A549 (cell line): Measurements from ENCODE around the gene SLF2. TPM values are rescaled to one million over a fixed set of nuclear protein-coding genes. Genes with fewer than 3 reads are reported as not detected.

Experiments
- ATAC-seq, 2 experiments: fragments of 200-7000 bp in 1 of 2; fragments of >200 bp in 1 of 2; cut with Nextera tagmentation in 1 of 2; cut with Tn5 transposase in 1 of 2; 3 replicates each; pipeline versions ENCODE4 v1.8.0 to v1.9.1; 2018 to 2020; ENCODE audit warnings: mild to moderate bottlenecking in 1 of 2, moderate library complexity in 1 of 2
- CTCF ChIA-PET: fragments of 300-600 bp; sonication (Branson Sonifier 250); formaldehyde crosslinking; extraction: SDS; loops from one replicate; lab custom pipeline; 2021; ENCODE audit warnings: antibody characterized with exemption, inconsistent platforms; lab: Yijun Ruan, JAX
- POLR2A ChIA-PET: fragments of 350-600 bp; formaldehyde crosslinking; extraction: SDS; loops from one replicate; lab custom pipeline; 2021; ENCODE audit warnings: antibody characterized with exemption, inconsistent platforms; lab: Yijun Ruan, JAX
- DNase-seq, 2 experiments: peaks; one replicate each; pipeline versions ENCODE4 v3.0.0 to v3.0.0-alpha.2; 2011 to 2016; ENCODE audit warnings: low read depth in 1 of 2, low spot score in 1 of 2
- FAIRE-seq: peaks from 2 replicates; lab custom pipeline; 2011; peaks lifted over from hg19 to GRCh38; lab: Jason Lieb, UNC
- H3K27ac ChIP-seq, 2 experiments: fragments of >200 bp; sonication (Bioruptor Twin); formaldehyde crosslinking; 3 replicates each; pipeline ENCODE4 v1.5.1; 2016 to 2017
- H3K4me1 ChIP-seq: fragments of >200 bp; sonication (Bioruptor Twin); formaldehyde crosslinking; 3 replicates; pipeline ENCODE4 v1.6.1; 2016
- H3K4me2 ChIP-seq: fragments of >200 bp; sonication (Bioruptor Twin); formaldehyde crosslinking; 3 replicates; pipeline ENCODE4 v1.6.1; 2016
- H3K4me3 ChIP-seq: fragments of >200 bp; sonication (Bioruptor Twin); formaldehyde crosslinking; 3 replicates; pipeline ENCODE4 v1.5.1; 2016
- H3K9me3 ChIP-seq: fragments of >200 bp; sonication (Bioruptor Twin); formaldehyde crosslinking; 3 replicates; pipeline ENCODE4 v1.6.1; 2016
- BHLHE40 ChIP-seq: IDR thresholded peaks from 2 replicates; pipeline ENCODE4 v1.6.1; 2012; ENCODE audit warnings: low read depth, low read length, inconsistent platforms
- CEBPB ChIP-seq, 2 experiments: fragments of >200 bp in 1 of 2; sonication (Bioruptor Twin) in 1 of 2; formaldehyde crosslinking in 1 of 2; IDR thresholded peaks; 2 replicates each; pipeline ENCODE4 v1.6.1; 2012 to 2016
- CHD2 ChIP-seq: fragments of 150-350 bp; IDR thresholded peaks from 2 replicates; pipeline ENCODE4 v1.6.1; 2014; ENCODE audit warnings: low read length; ENCODE audit not compliant: partially characterized antibody
- CHD4 ChIP-seq: fragments of 200-600 bp; sonication (generic); IDR thresholded peaks from 2 replicates; pipeline ENCODE4 v1.6.1; 2016; ENCODE audit warnings: antibody characterized with exemption, mild to moderate bottlenecking, borderline replicate concordance
- EHMT2 ChIP-seq: fragments of 200-600 bp; sonication (generic); IDR thresholded peaks from 2 replicates; pipeline ENCODE4 v1.6.1; 2016; ENCODE audit warnings: antibody characterized with exemption, low read depth, mild to moderate bottlenecking, moderate library complexity
- ESRRA ChIP-seq: fragments of 150-350 bp; IDR thresholded peaks from 2 replicates; pipeline ENCODE4 v1.6.1; 2014; ENCODE audit warnings: mild to moderate bottlenecking, low read length, borderline replicate concordance
- FOSB ChIP-seq: fragments of 250-450 bp; sonication (Bioruptor Pico); IDR thresholded peaks from 2 replicates; pipeline ENCODE4 v1.5.0; 2020; ENCODE audit warnings: mild to moderate bottlenecking, moderate library complexity
- FOSL2 ChIP-seq, 2 experiments: fragments of 450-650 bp in 1 of 2; fragments of >200 bp in 1 of 2; sonication (Bioruptor Twin) in 1 of 2; formaldehyde crosslinking; IDR thresholded peaks; 2 replicates each; pipeline versions ENCODE4 v1.5.0 to v1.6.1; 2016 to 2020; ENCODE audit warnings: mild to moderate bottlenecking in 1 of 2, moderate library complexity in 1 of 2
- FOXS1 ChIP-seq: fragments of 250-450 bp; sonication (Bioruptor Pico); IDR thresholded peaks from 2 replicates; pipeline ENCODE4 v1.5.0; 2020; ENCODE audit warnings: mild to moderate bottlenecking, moderate library complexity
- HDAC2 ChIP-seq: fragments of 200-600 bp; sonication (generic); IDR thresholded peaks from 2 replicates; pipeline ENCODE4 v1.6.1; 2016
- HEYL ChIP-seq: fragments of 250-450 bp; sonication (Bioruptor Pico); IDR thresholded peaks from 2 replicates; pipeline ENCODE4 v1.8.0; 2021; ENCODE audit warnings: mild to moderate bottlenecking, moderate library complexity
- HOXB5 ChIP-seq: fragments of 250-450 bp; sonication (Bioruptor Pico); IDR thresholded peaks from 2 replicates; pipeline ENCODE4 v1.5.0; 2020; ENCODE audit warnings: mild to moderate bottlenecking, moderate library complexity
- KDM5A ChIP-seq: fragments of 200-600 bp; sonication (generic); IDR thresholded peaks from 2 replicates; pipeline ENCODE4 v1.6.1; 2016; ENCODE audit warnings: antibody characterized with exemption, mild to moderate bottlenecking
- MAZ ChIP-seq: fragments of 150-350 bp; IDR thresholded peaks from 2 replicates; pipeline ENCODE4 v1.6.1; 2014; ENCODE audit warnings: antibody characterized with exemption, low read depth, low read length, borderline replicate concordance
- NPAS2 ChIP-seq: fragments of 250-450 bp; sonication (Bioruptor Pico); IDR thresholded peaks from 2 replicates; pipeline ENCODE4 v1.8.0; 2022; ENCODE audit warnings: mild to moderate bottlenecking, moderate library complexity, borderline replicate concordance
- NR3C1 ChIP-seq: fragments of >200 bp; sonication (Bioruptor Twin); formaldehyde crosslinking; IDR thresholded peaks from 3 replicates; pipeline ENCODE4 v1.6.1; 2017
- PHF8 ChIP-seq: fragments of 200-600 bp; sonication (generic); IDR thresholded peaks from 2 replicates; pipeline ENCODE4 v1.6.1; 2016; ENCODE audit warnings: low read depth, mild to moderate bottlenecking, antibody characterized with exemption, moderate library complexity, borderline replicate concordance
- POLR2AphosphoS2 ChIP-seq: conservative IDR thresholded peaks from 2 replicates; pipeline ENCODE4 v1.6.1; 2012; ENCODE audit warnings: low read length, improper control_type of control experiment, inconsistent platforms
- RAD21 ChIP-seq, 2 experiments: fragments of >200 bp in 1 of 2; sonication (Bioruptor Twin) in 1 of 2; formaldehyde crosslinking in 1 of 2; IDR thresholded peaks in 1 of 2; conservative IDR thresholded peaks in 1 of 2; 2 replicates in 1 of 2; 3 replicates in 1 of 2; pipeline ENCODE4 v1.6.1; 2012 to 2018; ENCODE audit warnings: inconsistent platforms in 1 of 2
- RARB ChIP-seq: fragments of 250-450 bp; sonication (Bioruptor Pico); IDR thresholded peaks from 2 replicates; pipeline ENCODE4 v1.8.0; 2021; ENCODE audit warnings: mild to moderate bottlenecking, moderate library complexity
- RCOR1 ChIP-seq: fragments of 150-350 bp; IDR thresholded peaks from 2 replicates; pipeline ENCODE4 v1.6.1; 2014; ENCODE audit warnings: antibody characterized with exemption, low read length, low read depth
- RNF2 ChIP-seq: fragments of 200-600 bp; sonication (generic); IDR thresholded peaks from 2 replicates; pipeline ENCODE4 v1.6.1; 2016; ENCODE audit warnings: low read depth, mild to moderate bottlenecking, antibody characterized with exemption, moderate library complexity, borderline replicate concordance
- SMC3 ChIP-seq: fragments of >200 bp; sonication (Bioruptor Twin); formaldehyde crosslinking; IDR thresholded peaks from 3 replicates; pipeline ENCODE4 v1.6.1; 2018; ENCODE audit warnings: inconsistent platforms
- SREBF2 ChIP-seq: fragments of 450-650 bp; IDR thresholded peaks from 2 replicates; pipeline ENCODE4 v1.6.1; 2014; ENCODE audit warnings: mild to moderate bottlenecking, moderate library complexity
- TP53 ChIP-seq: fragments of 250-450 bp; sonication (Bioruptor Pico); IDR thresholded peaks from 2 replicates; pipeline ENCODE4 v1.5.0; 2021; ENCODE audit warnings: mild to moderate bottlenecking, moderate library complexity
- ZFP36 ChIP-seq: fragments of 450-650 bp; IDR thresholded peaks from 2 replicates; pipeline ENCODE4 v1.6.1; 2014; ENCODE audit warnings: borderline replicate concordance; ENCODE audit not compliant: partially characterized antibody
- ZNF302 ChIP-seq: fragments of 250-450 bp; sonication (Bioruptor Pico); IDR thresholded peaks from 2 replicates; pipeline ENCODE4 v1.9.0; 2021; ENCODE audit warnings: inconsistent platforms, mild to moderate bottlenecking, moderate library complexity
- WGBS: methylation state at CpG from one replicate; pipeline ENCODE4 v1.1.6; 2017; ENCODE audit errors: missing lambda C conversion rate; 5-methylcytosine and 5-hydroxymethylcytosine counted together
- polyA plus RNA-seq, 4 experiments: library from polyadenylated mRNA; depleted of rRNA in 3 of 4; stranded (reverse); fragments of >200 nt; fragmentation: RNase III in 1 of 4; extraction: RNeasy Plus Mini Kit Qiagen cat#74134 plus additional on column Dnase treatment in 1 of 4; gene quantifications; 2 replicates in 3 of 4; 3 replicates in 1 of 4; pipeline ENCODE4 v1.2.3, GENCODE V29; 2011 to 2017
- TF ChIP-seq, protein P1 (sequence below): fragments of >200 bp; sonication (Bioruptor Twin); formaldehyde crosslinking; IDR thresholded peaks from 2 replicates; pipeline ENCODE4 v1.6.1; 2016
- TF ChIP-seq, protein P2 (sequence below): IDR thresholded peaks from 2 replicates; pipeline ENCODE4 v1.6.1; 2012; ENCODE audit warnings: low read depth, borderline replicate concordance
- TF ChIP-seq, protein P3 (sequence below): fragments of >200 bp; sonication (Bioruptor Twin); formaldehyde crosslinking; IDR thresholded peaks from 3 replicates; pipeline ENCODE4 v1.6.1; 2016
- TF ChIP-seq, protein P4 (sequence below): fragments of >200 bp; sonication (Bioruptor Twin); formaldehyde crosslinking; IDR thresholded peaks from 3 replicates; pipeline ENCODE4 v1.5.1; 2016
- TF ChIP-seq, protein P5 (sequence below): IDR thresholded peaks from 2 replicates; pipeline ENCODE4 v1.6.1; 2012

SLF2 gene
- polyA plus RNA-seq, 2 of the 4 experiments (the other 2 are of a cell fraction) = 13.0 to 16.6 TPM

DNA sequence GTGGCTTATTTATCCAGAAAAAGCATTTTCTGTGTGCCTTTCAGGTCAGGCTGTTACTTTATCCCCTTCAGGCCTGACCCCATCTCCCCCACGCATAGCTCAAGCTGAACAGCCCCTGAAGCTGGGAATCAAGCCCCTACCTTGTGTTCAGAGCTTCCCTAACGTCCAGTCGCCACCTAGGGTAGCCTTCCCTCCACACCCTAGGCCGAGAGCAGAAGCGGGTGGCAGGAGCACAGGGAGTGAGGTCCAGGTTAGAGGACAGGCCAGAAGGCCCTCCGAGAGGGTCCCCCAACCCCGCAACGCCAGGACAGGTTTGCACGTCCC is 56.1 kb downstream of the SLF2 start:
- ATAC-seq (peak; percentile 44 to 46), FAIRE-seq (no peak), DNase-seq (no peak)
- Histone ChIP-seq H3K9me3 (no peaks in the 10 kb centered on the region), H3K27ac (peak overlapping the region; percentile 70 to 88), H3K4me1 (peaks cover 34% of the 10 kb centered on the region), H3K4me3 (peak overlapping the region; percentile 84), H3K4me2 (peak overlapping the region; percentile 98)
- POLR2A ChIA-PET = no interaction called here
- TF ChIP-seq RAD21 (conservative IDR thresholded peaks at IDR 0.05 in 1 of 2, IDR thresholded peaks at IDR 0.05 in 1 of 2) = no peak
- peak; percentile 21; the same call in 1 of the 2 replicates for TF ChIP-seq HOXB5 (CRISPR knock-in tag)
- CTCF ChIA-PET = interaction anchor here (0.6 to 2.8 kb wide), 17 partner anchors 12 to 939 kb away, joined by 3 to 13 read pairs (median 4); partner anchors contain the start of genes PDZD7 and SFXN3
- WGBS = 26% methylated on average over 6 of the region's 9 CpGs

DNA sequence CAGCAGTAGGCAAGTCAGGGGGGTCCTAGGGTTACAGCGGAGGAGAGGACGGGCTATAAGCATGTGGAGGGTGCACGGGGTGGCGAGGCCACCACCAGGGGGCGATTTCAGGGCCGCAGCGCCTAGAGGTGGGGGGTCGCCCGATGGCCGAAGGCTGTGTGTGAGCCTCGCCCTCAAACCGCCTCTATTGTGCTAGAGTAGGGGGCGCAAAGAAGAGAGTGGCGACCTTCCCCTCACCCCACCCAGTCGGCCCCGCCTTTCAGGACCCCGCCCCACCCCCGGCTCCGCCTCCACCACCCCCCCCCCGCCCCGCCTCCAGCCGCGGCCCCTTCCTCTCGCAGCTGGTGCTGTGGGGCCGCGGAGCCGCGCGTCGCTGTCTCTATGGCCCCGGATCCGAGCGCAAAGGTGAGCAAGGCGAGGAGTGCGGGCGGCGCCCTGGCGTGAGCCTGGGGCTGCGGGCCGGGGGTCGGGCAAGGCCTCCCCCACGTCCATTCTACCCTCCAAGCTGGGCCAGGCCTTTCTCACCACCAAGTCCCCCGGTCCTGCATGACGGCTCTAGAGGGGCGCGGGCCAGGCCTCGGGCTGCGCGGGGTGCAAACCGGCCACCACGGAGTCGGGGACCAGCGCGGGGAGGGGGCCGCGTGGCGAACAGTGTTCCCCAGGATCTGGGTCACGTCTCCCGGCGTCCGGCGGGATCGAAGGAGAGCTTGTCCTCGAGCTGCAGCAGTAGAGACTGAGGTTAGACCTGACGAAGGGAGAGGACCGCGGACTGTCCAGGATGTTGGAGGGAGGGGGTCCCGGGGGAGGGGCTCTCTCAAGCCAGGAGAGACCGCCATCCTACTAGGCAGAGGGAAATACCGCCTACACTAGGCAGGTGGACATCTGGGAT is 56.7 kb downstream of the SLF2 start, which contains the start of gene SEMA4G:
TSS of gene SEMA4G (plus strand) at position 318 of the 889 bp plus-strand sequence. CDS start 3,409 bp downstream, outside the sequence.
- no peaks in the 10 kb centered on the region for H3K9me3 ChIP-seq
- FAIRE-seq = no peak
- 0% methylated on average over 23 of the region's 70 CpGs for WGBS
- peak; percentile 44 to 79 for DNase-seq
- peak; percentile 58 to 88 for ATAC-seq
- peak within 1 kb of the TSS; percentile 98 for H3K4me2 ChIP-seq
- ChIA-PET POLR2A (no interaction called here), CTCF (interaction anchor here (0.6 to 2.8 kb wide), 20 partner anchors 11 to 601 kb away, joined by 3 to 13 read pairs (median 4); partner anchors contain the start of genes PDZD7 and SFXN3)
- peak within 1 kb of the TSS; percentile 70 to 88 for H3K27ac ChIP-seq
- H3K4me1 ChIP-seq = peaks cover 34% of the 10 kb centered on the region
- H3K4me3 ChIP-seq = peak within 1 kb of the TSS; percentile 84
- TF ChIP-seq CEBPB (IDR thresholded peaks at IDR 0.05) = no peak
- TF ChIP-seq TP53 (CRISPR knock-in tag) = no peak
- TF ChIP-seq, protein P1, sequence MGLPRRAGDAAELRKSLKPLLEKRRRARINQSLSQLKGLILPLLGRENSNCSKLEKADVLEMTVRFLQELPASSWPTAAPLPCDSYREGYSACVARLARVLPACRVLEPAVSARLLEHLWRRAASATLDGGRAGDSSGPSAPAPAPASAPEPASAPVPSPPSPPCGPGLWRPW = no peak
- TF ChIP-seq RARB (CRISPR knock-in tag) = no peak
- no peak for TF ChIP-seq HDAC2
- no peak for TF ChIP-seq ZNF302
- TF ChIP-seq BHLHE40 = no peak
- TF ChIP-seq SREBF2 = no peak
- TF ChIP-seq NR3C1 = no peak
- TF ChIP-seq RAD21 (conservative IDR thresholded peaks at IDR 0.05 in 1 of 2, IDR thresholded peaks at IDR 0.05 in 1 of 2) = peak in 1 of 2 experiments; percentile 23; a peak in 1 of 5 replicates
- TF ChIP-seq FOSB = no peak
- no peak for TF ChIP-seq CHD2
- TF ChIP-seq ZFP36 = no peak
- no peak for TF ChIP-seq FOSL2 (IDR thresholded peaks at IDR 0.05)
- no peak for TF ChIP-seq FOSL2 (CRISPR knock-in tag; IDR thresholded peaks at IDR 0.05)
- TF ChIP-seq, protein P2, sequence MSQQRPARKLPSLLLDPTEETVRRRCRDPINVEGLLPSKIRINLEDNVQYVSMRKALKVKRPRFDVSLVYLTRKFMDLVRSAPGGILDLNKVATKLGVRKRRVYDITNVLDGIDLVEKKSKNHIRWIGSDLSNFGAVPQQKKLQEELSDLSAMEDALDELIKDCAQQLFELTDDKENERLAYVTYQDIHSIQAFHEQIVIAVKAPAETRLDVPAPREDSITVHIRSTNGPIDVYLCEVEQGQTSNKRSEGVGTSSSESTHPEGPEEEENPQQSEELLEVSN = no peak
- TF ChIP-seq RCOR1 = no peak
- TF ChIP-seq, protein P3, sequence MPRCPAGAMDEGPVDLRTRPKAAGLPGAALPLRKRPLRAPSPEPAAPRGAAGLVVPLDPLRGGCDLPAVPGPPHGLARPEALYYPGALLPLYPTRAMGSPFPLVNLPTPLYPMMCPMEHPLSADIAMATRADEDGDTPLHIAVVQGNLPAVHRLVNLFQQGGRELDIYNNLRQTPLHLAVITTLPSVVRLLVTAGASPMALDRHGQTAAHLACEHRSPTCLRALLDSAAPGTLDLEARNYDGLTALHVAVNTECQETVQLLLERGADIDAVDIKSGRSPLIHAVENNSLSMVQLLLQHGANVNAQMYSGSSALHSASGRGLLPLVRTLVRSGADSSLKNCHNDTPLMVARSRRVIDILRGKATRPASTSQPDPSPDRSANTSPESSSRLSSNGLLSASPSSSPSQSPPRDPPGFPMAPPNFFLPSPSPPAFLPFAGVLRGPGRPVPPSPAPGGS = no peak
- no peak for TF ChIP-seq ESRRA
- TF ChIP-seq HEYL (CRISPR knock-in tag) = no peak
- TF ChIP-seq POLR2AphosphoS2 = no peak
- peak; percentile 44; the same call in 2 of the 3 replicates for TF ChIP-seq SMC3
- TF ChIP-seq FOXS1 (CRISPR knock-in tag) = no peak
- TF ChIP-seq EHMT2 = no peak
- TF ChIP-seq, protein P4, sequence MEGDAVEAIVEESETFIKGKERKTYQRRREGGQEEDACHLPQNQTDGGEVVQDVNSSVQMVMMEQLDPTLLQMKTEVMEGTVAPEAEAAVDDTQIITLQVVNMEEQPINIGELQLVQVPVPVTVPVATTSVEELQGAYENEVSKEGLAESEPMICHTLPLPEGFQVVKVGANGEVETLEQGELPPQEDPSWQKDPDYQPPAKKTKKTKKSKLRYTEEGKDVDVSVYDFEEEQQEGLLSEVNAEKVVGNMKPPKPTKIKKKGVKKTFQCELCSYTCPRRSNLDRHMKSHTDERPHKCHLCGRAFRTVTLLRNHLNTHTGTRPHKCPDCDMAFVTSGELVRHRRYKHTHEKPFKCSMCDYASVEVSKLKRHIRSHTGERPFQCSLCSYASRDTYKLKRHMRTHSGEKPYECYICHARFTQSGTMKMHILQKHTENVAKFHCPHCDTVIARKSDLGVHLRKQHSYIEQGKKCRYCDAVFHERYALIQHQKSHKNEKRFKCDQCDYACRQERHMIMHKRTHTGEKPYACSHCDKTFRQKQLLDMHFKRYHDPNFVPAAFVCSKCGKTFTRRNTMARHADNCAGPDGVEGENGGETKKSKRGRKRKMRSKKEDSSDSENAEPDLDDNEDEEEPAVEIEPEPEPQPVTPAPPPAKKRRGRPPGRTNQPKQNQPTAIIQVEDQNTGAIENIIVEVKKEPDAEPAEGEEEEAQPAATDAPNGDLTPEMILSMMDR = peak; percentile 60
- TF ChIP-seq KDM5A = no peak
- TF ChIP-seq, protein P5, sequence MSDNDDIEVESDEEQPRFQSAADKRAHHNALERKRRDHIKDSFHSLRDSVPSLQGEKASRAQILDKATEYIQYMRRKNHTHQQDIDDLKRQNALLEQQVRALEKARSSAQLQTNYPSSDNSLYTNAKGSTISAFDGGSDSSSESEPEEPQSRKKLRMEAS = peak; percentile 43
- TF ChIP-seq PHF8 = no peak
- no peak for TF ChIP-seq CHD4
- TF ChIP-seq MAZ = no peak
- no peak for TF ChIP-seq NPAS2
- TF ChIP-seq RNF2 = no peak
